Measurements from ENCODE around the gene SETD1A.

DNA sequence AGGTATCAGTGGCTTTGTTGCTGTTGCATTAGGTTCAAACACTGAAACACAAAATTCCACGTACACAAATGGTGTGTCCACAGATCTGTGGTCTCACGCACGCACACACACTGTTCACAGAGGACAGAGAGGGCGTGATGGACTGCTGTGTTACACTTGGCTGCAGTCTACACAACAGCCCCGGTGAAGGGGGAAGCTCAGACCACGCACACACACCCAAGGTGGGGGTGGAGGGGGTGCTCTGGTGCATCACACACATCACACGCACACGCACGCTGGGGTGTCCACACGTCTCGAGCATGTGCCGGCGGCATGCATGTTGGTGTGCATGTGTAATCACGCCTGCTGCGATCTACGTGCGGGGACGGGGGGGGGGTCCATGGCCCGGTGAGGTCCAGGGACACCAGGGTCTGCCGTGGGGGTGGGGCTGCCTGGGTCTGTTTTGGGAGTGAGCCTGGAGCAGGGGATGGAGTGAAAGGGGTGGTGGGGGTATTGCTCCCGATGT, 34.8 kb downstream of the SETD1A start:
- no peak for TF ChIP-seq CTCF (IDR thresholded peaks at IDR 0.05)
- no peak for TF ChIP-seq POLR2A (IDR thresholded peaks at IDR 0.05)
